Kidney epithelial cell (primary cell): Measurements from ENCODE around the gene HGFAC. TPM values are rescaled to one million over a fixed set of nuclear protein-coding genes. Genes with fewer than 3 reads are reported as not detected.
"Not testable (repeated sequence)": the region's sequence is repeated elsewhere in the genome, so short reads cannot be mapped to it uniquely, and the experiment has no call there.

Experiments used
- DNase-seq: peaks from one replicate; pipeline ENCODE4 v3.0.0-alpha.2; 2010; ENCODE audit warnings: low read depth
- H3K27me3 ChIP-seq: 2 replicates; pipeline ENCODE4 v1.6.0; 2011; ENCODE audit warnings: low read length; ENCODE audit not compliant: control insufficient read depth, insufficient read depth
- H3K36me3 ChIP-seq: 2 replicates; pipeline ENCODE4 v1.5.1; 2011; ENCODE audit warnings: low read length; ENCODE audit not compliant: control insufficient read depth, insufficient read depth
- H3K4me3 ChIP-seq: 2 replicates; pipeline ENCODE4 v1.5.1; 2011; ENCODE audit warnings: low read depth, mild to moderate bottlenecking, control low read depth, low read length
- total RNA-seq: library from RNA; depleted of rRNA; stranded (reverse); fragments of >200 nt; gene quantifications from 2 replicates; pipeline ENCODE4 v1.2.3, GENCODE V29; 2015
- TF ChIP-seq, protein P1 (sequence below): IDR thresholded peaks from 2 replicates; pipeline ENCODE4 v1.5.1; 2011; ENCODE audit warnings: mild to moderate bottlenecking, moderate library complexity, low read length, control low read depth, inconsistent platforms; ENCODE audit not compliant: insufficient read depth, poor library complexity, severe bottlenecking

HGFAC gene
- total RNA-seq, 1 donor from 2014 or later: not detected

DNA sequence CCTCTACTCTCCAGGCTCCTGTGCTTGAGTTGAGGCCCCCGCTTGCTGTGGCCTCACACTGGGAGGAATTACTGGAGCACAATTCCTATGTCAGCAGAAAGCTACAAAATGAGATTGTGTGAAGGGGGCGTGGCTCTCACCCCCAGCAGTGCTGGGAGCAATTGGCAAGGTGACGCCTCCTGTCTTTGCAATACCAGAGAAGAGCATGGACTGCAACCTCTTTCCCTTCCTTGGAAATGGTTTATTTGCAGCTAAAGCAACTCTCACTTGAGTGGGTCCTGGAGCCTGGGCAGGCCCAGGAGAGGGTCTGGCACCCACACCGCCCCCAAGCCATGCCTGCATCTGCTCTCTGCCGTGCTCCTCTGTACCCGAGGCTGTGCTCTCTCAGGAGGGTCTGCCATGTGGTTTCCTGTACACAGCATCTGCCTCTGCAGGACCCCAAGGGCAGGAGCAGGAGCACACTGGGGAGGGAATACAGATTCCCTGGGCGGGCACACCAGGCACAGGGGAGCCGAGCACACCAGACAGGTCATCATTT, 32.9 kb upstream of the HGFAC start:
- Histone ChIP-seq H3K27me3 (no peaks in the 10 kb centered on the region), H3K36me3 (no peaks in the 10 kb centered on the region), H3K4me3 (no peak overlapping the region)
- DNase-seq: no peak
- TF ChIP-seq, protein P1, sequence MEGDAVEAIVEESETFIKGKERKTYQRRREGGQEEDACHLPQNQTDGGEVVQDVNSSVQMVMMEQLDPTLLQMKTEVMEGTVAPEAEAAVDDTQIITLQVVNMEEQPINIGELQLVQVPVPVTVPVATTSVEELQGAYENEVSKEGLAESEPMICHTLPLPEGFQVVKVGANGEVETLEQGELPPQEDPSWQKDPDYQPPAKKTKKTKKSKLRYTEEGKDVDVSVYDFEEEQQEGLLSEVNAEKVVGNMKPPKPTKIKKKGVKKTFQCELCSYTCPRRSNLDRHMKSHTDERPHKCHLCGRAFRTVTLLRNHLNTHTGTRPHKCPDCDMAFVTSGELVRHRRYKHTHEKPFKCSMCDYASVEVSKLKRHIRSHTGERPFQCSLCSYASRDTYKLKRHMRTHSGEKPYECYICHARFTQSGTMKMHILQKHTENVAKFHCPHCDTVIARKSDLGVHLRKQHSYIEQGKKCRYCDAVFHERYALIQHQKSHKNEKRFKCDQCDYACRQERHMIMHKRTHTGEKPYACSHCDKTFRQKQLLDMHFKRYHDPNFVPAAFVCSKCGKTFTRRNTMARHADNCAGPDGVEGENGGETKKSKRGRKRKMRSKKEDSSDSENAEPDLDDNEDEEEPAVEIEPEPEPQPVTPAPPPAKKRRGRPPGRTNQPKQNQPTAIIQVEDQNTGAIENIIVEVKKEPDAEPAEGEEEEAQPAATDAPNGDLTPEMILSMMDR: no peak

DNA sequence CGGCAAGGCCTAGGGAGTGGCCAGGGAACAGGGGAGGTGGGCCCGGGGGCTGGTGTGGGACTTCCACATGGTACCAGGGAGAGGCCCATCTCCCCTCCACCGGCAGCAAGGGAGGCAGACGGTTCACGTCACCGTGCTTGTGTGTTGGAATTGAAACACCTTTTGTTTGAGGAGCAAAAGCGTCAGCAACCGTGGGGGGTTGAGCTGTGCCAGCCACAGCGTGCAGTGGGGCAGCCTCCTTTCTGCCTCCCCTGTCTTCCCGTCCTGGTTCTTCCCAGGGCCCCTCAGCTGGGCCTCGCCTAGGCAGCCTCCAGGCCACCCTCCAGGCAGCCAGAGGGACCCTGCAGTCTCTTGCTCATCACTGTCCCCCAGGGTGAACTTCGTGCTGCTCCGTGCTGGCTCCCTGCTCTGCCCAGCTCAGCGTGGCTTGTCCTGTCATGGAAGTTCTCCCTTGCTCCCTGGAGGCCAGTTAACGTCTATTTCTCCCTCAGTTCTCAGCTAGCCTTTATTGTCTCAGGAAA, 32.1 kb upstream of the HGFAC start:
- Histone ChIP-seq H3K27me3 (no peaks in the 10 kb centered on the region), H3K4me3 (no peak overlapping the region), H3K36me3 (no peaks in the 10 kb centered on the region)
- TF ChIP-seq, protein P1: no peak
- no peak for DNase-seq

DNA sequence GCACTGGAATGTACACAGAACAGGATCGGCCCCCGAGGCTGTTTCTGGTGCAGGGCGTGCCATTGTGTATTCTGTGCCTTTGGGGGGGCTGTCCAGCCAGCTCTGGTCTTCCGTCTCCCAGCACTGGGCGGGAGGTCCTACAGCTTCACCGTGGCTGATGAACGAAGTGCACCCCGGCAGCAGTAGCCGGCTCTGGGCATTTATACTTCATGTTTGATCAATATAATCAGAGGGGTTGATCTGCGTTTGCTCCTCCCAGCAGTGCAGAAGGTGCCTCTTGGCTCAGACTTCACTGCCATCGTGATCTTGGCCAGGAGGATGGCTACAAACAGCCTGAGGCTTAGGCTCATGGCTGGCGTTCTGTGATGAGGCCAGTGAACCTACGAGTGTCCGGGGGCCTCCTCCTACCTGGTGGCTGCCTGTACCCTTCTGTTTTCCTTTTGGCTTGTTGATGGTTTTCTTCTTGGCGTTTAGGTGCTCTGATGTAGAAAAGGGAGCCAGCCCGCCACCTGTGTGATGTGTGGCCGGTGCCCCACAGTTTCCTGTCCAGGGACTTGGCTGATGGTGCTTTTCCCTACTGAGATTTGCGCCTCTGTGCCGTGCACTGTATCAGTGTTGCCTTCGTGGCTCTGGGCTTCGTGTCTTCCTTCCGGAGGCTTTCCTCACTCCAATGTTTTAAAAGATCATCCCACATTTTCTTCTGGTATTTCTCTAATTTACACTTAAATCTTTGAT, 31.2 kb upstream of the HGFAC start:
- no peaks in the 10 kb centered on the region for H3K36me3 ChIP-seq
- TF ChIP-seq, protein P1: no peak
- DNase-seq: no peak
- H3K27me3 ChIP-seq: no peaks in the 10 kb centered on the region
- H3K4me3 ChIP-seq: no peak overlapping the region

DNA sequence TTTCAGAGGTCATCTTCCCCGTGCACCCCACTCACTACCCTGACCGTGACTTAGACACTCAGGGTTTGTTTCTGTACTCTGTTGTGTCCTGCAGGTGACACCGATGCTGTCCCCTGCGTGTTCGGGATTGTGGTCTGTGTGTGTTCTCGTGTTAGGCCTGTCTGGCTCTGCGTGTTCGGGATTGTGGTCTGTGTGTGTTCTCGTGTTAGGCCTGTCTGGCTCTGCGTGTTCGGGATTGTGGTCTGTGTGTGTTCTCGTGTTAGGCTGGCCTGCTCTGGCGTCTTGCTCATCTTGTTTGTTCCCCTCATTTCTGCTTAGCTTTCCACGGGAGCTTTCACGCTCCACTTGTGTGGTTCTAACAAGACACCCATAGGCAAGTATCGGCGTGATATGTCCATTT, 30.6 kb upstream of the HGFAC start:
- not testable (repeated sequence) for H3K36me3 ChIP-seq, H3K27me3 ChIP-seq, DNase-seq, H3K4me3 ChIP-seq

DNA sequence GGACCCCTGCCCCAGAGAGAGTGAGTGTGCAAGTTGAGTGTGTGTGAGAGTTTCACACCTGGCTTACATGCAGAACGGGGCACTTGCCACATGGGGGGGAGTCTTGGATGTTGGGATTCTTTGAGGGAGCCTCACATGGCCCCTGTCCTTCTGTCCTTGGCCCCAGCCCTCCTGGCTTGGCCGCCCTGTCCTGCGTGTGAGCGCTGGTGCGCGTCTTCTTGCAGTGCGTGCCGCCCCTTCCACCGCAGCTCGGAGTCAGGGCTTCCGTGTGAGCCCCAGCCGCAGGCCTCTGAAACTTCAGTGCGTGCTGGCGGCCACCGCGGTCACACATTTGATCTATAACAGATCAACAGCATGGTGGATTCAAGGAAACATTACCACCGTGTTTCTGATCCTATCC, 30.1 kb upstream of the HGFAC start:
- Histone ChIP-seq H3K27me3 (no peaks in the 10 kb centered on the region), H3K4me3 (no peak overlapping the region), H3K36me3 (no peaks in the 10 kb centered on the region)
- TF ChIP-seq, protein P1: no peak
- no peak for DNase-seq

DNA sequence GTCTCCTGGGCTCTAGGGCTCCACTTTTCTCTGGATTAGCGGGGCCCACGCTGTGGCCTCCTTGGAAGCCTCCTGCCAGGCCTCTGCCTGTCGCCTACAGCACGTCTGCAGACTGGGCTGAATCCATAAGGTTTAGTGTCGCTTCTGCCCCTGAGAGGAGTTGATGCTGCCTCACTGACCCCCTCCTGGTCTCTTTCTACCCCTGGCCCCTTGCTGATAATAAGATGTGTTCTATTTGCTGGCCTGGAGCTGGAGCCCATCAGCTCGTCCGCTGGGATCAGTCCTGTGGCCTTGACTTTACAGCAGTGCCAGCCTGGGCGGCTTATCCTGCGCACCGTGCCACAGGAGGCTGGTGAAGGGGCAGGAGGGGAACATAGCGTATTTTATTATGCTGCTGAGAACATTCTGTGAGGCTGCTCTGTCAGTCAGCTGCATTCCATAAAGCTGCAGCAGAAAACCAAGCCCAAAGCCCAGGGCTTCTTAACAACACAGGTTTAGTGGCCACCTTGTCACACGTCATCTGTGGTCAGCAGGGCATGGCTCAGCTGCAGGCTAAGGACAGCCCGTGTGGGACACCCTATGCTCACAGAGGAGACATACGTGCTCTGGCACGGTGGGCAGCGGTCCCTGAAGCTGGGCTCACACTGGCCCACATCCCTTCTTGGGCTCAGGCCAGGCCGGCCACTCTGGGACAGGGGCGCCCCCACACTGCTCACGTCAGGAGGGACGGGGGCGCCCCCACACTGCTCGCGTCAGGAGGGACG, 29.3 kb upstream of the HGFAC start:
- TF ChIP-seq, protein P1: no peak
- H3K27me3 ChIP-seq: no peaks in the 10 kb centered on the region
- no peak overlapping the region for H3K4me3 ChIP-seq
- no peak for DNase-seq
- H3K36me3 ChIP-seq: no peaks in the 10 kb centered on the region
